GM15510 (cell line): ENCODE results near the gene IFT122.

Experiments
- POLR2A ChIP-seq: IDR thresholded peaks from 3 replicates; pipeline ENCODE4 v1.6.1; 2011; ENCODE audit warnings: borderline replicate concordance; ENCODE audit not compliant: insufficient read length; ENCODE audit errors: extremely low read depth

IFT122 gene

DNA sequence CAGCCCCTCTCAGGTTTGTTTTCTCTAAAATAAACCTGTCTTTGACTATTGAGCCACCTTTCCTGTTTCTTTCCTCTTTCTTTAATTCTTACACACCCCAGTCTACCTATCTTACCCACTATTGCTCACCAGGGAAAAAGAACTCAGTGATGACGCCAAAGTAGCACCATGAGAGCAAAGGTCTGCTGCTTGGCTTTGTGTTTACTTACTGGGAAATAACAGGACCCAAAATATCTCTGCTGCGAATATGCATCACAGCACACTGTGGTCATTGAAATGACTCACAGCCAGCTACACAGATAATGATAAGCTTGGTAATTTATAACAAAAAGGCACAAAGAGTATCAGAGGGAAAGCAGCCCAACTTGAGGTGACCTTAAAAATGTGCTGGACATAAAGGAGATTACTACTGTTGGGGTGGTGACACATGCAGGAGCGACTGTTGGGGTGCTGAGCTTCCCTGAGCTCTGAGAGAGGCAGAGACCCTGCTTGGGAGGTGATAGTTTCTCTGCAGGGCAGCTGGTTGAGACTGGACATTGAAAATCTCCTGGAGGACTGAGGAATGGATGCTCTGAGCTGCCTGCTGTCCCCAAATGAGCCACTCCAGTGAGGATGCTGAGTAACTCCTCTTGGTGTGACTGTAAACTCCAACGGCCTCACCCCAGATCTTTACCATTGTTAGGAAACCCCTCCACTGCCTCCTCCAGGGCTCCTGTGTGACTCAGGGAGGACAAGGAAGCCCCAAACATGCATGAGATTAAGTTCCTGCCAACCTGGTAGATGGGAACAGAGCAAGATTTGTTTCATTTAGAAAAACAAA, 26.1 kb upstream of the IFT122 start:
- no peak for TF ChIP-seq POLR2A

DNA sequence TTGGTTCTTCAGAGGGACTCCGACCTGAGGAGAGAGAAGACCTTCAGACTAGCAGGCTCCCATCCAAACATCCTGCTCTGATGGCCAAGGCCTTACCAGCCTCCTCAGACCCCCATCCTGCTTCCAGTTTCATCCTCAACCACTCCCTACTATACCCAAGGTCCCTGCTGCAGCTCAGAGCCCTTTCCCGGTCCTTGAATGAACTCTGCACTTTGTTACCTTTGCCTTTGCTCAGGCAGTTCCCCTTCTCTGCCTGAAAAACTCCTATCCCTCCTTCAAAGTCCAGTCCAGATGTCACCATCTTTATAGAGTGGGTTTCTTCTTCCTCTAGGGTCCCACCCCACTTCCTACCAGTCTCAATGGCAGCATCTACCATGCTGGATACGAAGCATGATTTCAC, 24.6 kb upstream of the IFT122 start:
- TF ChIP-seq POLR2A, result no peak

DNA sequence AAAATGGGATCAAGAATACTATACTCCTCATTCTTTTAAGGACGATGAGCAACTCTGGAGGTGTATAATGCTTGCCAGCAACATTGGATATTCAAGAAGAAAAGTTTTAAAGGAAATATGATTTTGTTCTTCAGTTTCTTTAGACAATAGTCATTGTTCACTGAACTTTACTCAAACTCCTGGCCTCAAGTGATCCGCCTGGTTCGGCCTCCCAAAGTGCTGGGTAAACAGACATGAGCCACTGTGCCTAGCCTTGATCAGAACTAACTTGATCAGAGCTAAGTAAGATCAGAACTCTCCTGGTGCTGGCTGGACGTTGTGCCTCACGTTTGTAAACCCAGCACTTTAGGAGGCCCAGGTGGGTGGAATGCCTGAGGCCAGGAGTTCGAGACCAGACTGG, 24.2 kb upstream of the IFT122 start:
- TF ChIP-seq POLR2A, result no peak

DNA sequence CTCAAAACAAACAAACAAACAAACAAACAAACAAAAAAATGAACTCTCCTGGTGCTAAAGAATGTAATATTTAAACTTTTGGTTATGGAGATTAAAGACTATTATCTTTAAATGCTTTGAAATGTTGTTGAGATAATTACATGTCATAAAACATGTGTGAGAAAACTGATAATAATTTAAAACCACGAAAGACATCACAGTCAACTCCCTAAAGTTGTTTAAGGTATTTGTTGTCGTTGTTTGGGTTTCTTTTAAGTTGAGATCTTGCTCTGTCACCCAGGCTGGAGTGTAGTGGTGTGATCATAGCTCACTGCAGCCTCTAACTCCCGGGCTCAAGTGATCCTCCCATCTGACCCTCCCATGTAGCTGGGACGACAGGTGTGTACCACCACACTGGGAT, 23.6 kb upstream of the IFT122 start:
- TF ChIP-seq POLR2A, result no peak

DNA sequence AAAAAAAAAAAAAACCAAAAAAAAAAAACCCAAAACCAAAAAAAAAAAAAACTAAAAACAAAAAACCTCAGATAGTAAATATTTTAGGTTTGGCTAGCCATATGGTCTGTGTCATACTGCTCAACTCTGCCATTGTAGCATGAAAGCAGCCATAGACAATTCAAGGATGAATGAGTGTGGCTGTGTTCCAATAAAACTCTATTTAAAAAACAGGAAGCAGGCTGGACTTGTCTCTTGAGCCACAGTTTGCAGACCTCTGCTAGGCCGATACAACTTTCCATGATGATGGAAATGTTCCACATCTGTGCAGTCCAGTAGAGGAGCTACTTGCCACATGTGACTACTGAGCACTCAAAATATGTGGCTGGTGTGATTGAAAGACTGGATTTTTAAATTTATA, 22.7 kb upstream of the IFT122 start:
- no peak for TF ChIP-seq POLR2A

DNA sequence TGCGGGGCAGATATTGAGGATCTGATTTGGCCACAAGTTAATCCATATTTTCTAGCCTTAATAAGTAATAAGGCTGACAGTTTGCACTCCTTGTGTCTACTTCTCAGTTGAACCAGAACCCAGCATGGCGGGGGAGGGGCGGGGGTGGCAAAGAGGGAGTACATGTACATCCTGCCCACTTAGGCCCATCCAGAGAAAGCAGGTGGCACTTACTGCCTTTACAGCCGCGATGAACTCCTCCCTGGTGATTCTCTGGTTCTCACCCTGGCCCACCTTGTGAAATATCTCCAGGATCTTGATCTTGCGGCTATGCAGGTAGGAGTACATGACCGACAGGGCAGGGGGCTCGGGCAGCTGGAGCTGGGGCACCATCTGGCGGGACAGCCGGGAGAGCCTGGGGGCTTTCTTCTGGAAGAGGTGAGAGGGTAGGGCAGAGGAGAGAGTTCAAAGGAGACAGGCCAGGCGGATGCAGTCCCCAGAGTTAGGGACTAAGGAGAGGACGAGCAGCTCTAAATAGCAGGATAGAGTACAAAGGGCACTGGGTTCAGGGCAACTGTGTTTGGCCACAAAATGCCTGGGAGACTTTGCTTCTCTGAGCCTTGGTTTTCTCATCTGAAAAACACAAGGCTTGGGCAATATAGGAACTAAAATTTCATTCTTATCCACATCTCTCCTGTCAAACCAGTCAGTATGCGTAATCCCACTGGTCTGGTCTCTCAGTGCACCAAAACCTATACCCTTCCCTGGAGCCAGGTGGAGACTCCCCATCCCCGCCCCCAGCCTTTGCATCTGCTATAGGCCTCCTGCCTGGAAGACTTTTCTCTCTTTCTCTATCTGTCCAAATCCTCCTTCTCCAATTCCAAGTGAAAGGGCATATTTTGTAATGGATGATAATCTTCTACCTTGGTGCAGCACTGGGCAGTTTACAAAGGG, 21.7 kb upstream of the IFT122 start:
- TF ChIP-seq POLR2A, result no peak

DNA sequence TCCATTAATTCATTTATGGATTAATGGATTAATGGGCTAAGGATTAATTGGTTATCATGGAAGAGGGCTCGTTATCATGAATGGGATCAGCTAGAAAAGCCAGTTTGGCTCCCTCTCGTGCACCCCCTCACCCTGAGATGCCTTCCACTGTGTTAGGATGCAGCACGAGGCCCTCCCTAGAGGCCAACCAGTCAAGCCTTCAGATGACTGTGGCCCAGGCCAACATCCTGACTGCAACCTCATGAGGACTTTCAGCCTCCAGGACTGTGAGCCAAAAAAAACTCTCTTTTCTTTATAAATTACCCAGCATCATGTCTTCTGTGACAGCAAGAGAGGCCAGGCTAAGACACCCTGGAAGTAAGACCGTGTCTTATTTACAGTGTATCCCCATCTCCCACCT, 20.5 kb upstream of the IFT122 start:
- TF ChIP-seq POLR2A, result no peak

DNA sequence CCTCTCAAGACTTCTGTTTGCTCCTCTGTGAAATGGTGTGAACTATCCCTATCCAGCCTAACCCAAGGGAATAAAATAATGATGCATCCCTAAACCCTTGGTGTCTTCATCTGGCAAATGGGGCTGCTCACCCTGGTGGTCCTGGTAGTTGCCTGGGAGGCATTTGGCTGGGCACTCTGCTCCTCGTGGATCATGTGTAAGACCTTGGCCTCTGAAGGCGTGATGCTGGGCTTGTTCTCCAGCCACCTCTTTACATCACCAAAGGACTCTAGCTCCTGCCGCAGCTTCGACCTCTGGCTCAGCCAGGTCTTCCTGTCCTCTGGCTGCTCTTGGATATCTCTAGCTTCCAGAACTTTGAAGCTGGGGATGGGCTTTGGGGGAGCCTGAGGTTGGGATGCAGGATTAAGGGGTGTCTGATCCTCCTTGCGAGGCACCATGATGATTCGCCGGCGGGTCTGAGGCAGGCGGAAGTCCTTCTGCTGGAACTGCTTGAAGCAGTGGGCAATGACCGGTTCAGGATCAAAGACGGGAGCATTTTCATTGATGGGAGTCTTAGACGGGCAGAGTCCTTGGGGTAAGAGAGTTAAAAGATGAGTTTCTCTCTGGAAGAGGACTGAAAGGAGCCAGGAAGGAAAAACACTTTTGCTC, 18.7 kb upstream of the IFT122 start:
- TF ChIP-seq POLR2A, result no peak

DNA sequence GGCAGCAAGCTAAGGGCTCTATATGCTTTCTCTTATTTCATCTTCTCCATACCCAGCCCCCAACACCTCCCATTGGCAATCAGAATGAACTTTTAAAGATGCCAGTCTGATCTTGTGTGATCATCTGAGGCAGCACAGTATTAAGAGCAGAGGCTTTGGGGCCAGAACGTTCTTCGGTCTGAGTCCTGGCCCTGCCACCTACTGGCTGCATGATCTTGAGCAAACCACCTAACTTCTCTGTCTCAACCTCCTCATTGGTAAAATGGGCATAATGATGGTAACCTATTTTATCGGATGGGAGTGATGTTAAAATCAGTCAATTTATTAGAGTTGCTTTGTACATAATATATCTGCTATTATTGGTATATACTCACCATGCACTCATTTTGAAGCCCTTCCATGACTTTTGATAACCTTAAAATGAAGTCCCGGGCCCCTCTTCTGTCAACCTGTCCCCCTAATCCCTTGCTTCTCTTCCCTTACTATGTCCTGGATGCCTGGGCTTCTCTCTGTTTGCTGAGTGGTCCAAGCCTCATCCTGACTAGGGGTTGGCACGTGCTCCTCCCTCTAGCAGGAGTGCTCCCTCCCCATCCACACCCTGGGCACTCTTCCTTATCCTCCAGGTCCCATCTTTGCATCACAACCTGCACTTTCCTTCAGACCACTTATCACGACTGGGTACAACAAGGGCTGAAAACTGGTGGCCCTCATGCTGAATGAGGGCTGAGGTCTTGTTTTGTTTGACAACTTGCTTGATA, 17.9 kb upstream of the IFT122 start:
- no peak for TF ChIP-seq POLR2A

DNA sequence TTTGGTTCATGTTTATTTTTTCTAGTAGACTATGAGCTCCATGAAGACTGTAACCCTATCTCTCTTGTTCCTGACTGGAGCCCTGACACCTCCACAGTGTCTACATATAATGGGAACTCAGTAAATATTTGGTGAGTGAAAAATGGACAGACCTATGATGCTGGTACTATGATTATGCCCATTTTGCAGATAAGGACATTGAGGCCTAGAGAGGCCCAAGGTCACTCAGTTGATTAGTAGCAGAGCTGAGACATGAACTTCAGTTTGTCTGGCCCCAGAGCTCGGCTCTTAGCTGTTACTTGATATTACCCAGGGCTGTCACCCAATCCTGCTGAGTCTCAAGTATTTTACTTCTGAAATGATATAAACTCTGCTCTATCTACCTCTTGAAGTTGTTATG, 17.1 kb upstream of the IFT122 start:
- TF ChIP-seq POLR2A, result no peak

DNA sequence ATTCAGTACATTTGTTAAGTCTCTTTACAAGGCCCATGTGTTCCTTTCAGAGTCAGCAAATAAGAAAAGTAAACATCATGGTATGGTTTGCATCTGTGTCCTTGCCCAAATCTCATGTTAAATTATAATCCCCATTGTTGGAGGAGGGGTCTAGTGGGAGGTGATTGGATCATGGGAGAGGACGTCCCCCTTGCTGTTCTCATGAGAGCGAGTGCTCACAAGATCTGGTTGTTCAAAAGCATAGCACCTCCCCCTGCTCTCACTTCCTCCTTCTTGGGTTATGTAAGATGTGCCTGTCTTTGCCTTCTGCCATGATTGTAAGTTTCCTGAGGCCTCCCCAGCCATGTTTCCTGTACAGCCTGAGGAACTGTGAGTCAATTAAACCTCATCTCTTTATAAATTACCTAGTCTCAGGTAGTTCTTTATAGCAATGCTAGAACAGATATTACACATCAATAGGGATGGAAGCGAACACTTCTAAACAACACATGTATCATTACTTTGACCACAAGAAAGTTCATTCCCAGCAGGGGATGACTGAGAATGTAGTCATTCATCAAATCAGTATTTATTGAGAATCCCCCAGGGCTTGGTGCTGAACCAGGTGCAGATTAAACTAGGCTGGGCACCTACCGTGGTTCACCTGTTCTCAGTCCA, 15.7 kb upstream of the IFT122 start:
- TF ChIP-seq POLR2A, result no peak

DNA sequence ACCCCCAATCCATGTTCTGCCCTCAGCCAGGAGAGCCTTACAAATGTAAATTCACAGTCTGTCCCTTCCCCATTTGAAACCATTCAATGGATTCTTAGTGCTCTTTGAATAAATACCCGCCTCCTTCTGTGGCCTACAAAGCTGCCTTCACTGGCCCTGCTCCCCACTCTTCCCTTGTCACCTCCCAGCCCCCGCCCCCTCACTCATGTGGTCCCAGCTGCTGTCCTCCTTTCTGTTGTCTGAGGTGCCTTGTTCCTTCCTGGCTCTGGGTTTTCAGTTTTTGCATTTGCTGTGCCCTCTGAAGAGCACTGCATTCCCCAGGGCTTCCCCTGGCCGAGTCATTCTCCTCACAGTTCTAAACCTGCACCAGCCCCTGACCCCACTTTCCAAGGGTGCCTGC, 14.8 kb upstream of the IFT122 start:
- TF ChIP-seq POLR2A, result no peak

DNA sequence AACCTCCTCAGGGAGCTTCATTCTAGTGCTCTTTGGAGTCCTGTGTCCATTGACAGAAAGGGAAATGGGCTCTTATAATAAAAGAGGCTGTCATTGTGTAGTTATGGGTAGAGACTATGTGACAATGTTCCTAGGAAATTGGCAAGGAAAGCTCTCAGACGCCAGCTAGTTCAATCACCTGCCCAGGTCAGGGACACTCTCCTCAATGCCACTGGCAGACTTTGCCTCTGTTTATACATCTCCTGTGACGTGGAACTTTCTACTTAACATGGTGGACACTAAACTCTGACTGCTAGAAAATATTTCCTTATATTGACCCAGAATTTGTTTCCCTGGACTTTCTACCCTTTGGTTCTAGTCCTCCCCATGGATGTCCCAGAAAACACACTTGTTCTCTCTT, 14.4 kb upstream of the IFT122 start:
- TF ChIP-seq POLR2A, result no peak

DNA sequence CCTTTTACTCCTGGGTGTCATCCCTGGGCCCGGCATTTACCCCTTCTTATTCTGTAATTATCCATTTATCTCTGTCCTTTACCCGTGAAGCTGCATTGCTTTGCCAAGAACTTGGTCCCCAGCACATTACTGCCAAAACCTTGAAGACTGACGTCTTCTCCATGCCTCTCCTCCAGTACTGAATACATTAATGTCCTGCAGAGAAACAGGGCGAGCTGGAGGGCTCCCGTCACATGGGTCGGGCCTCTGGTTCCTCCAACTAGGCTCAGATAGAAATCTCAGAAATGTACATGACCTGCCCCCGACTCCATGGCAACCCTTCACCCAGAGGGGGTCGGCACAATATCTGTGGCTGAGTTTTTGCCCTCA, 12.0 kb upstream of the IFT122 start:
- TF ChIP-seq POLR2A, result no peak

DNA sequence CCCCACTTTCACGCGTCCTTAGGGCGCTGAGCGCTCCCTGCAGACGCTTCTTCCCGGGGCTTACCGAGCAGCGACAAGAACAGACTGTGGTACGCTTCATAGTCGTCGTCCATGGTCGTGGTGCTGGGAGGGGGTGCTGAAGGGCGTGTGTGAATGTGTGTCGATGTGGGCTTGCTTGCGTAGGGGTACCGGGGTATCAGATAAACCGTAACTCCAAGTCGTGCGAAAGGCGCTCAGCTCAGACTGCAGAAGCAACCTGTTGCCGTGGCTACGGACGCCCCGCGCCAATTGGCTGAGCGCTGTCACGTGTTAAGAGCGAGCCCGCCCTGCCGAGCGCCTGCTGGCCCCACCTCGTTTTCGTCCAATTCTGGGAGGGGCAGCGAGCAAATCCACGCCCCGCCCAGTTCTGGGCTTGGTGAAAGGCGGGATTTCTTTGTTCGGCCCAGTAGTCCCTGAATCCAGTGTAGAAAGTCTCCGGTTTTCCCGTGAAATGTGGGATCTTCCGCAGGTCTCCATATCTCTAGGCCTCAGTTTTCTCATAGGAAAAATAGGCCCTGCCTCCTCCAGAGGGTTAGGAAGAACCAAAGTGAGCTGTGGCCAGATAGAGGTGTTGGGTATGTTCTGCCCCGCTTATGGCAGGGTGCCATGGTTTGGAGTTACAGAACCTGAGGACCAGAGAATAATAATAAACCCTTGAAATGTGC, 11.5 kb upstream of the IFT122 start, which contains the start of gene EFCAB12:
Gene EFCAB12, minus strand, starts transcription at position 261 of the 704 bp plus-strand sequence. Its CDS starts 148 bp downstream, at position 113.
- TF ChIP-seq POLR2A, result peak; percentile 43
